Activated T-cell treated with anti-CD3 and anti-CD28 coated beads for 48 hours (primary cell): ENCODE results near the gene ANAPC15.

ENCODE experiments used
- DNase-seq: peaks from one replicate; pipeline ENCODE4 v3.0.0-alpha.2; 2020; ENCODE audit warnings: low read depth

ANAPC15 gene

GRCh38 chr11:72084965-72085364 is 27.5 kb downstream of the ANAPC15 start:
- DNase-seq, result no peak

GRCh38 chr11:72084076-72084475 is 28.4 kb downstream of the ANAPC15 start:
- no peak for DNase-seq

- no peak for DNase-seq
These were observed 29.1 kb downstream of the ANAPC15 start for GRCh38 chr11:72083414-72083813.

GRCh38 chr11:72081821-72082453 is 30.6 kb downstream of the ANAPC15 start:
- no peak for DNase-seq

- no peak for DNase-seq
These were observed 31.3 kb downstream of the ANAPC15 start for GRCh38 chr11:72081184-72081644.

GRCh38 chr11:72080326-72081183 is 31.9 kb downstream of the ANAPC15 start, which contains the start of the genes LRRC51 and NUMA1:
Gene LRRC51 (plus strand): TSS chr11:72080850. CDS start chr11:72089084, 8,234 bp downstream.
Gene NUMA1 (minus strand): TSS chr11:72080542. CDS start chr11:72035943, 44,599 bp downstream.
- peak; percentile 95 for DNase-seq

GRCh38 chr11:72079819-72080325 is 32.6 kb downstream of the ANAPC15 start:
- no peak for DNase-seq

GRCh38 chr11:72078477-72078876 is 34.0 kb downstream of the ANAPC15 start:
- DNase-seq, result no peak

GRCh38 chr11:72075756-72076155 is 36.7 kb downstream of the ANAPC15 start:
- DNase-seq, result no peak

- DNase-seq, result no peak
These were observed 37.4 kb downstream of the ANAPC15 start for GRCh38 chr11:72075109-72075508.

GRCh38 chr11:72072348-72072747 is 40.1 kb downstream of the ANAPC15 start:
- DNase-seq, result no peak

- no peak for DNase-seq
These were observed 42.0 kb downstream of the ANAPC15 start for GRCh38 chr11:72070491-72070890.

- DNase-seq, result no peak
These were observed 42.7 kb downstream of the ANAPC15 start for GRCh38 chr11:72069787-72070251.

- no peak for DNase-seq
These were observed 43.3 kb downstream of the ANAPC15 start for GRCh38 chr11:72069200-72069599.

- no peak for DNase-seq
These were observed 44.8 kb downstream of the ANAPC15 start for GRCh38 chr11:72067676-72068075.

- no peak for DNase-seq
These were observed 45.2 kb downstream of the ANAPC15 start for GRCh38 chr11:72067266-72067665.

- DNase-seq, result no peak
These were observed 45.6 kb downstream of the ANAPC15 start for GRCh38 chr11:72066855-72067254.

- no peak for DNase-seq
These were observed 50.6 kb downstream of the ANAPC15 start for GRCh38 chr11:72061739-72062396.
